Smooth muscle cell (in vitro differentiated cells): ENCODE measurements around the gene CGN. TPM values are rescaled to one million over a fixed set of nuclear protein-coding genes. Genes with fewer than 3 reads are reported as not detected.

Source experiments
- DNase-seq: peaks from one replicate; lab custom pipeline; 2025; ENCODE audit not compliant: unreplicated experiment; lab: John Stamatoyannopoulos, UW
- H2AFZ ChIP-seq: fragments of 200-600 bp; sonication (generic); 2 replicates; pipeline ENCODE4 v1.6.0; 2016; ENCODE audit warnings: antibody characterized with exemption, low read depth, mild to moderate bottlenecking
- H3F3A ChIP-seq: fragments of 200-600 bp; sonication (generic); 2 replicates; pipeline ENCODE4 v1.6.0; 2017; ENCODE audit warnings: antibody characterized with exemption, low read depth
- H3K27ac ChIP-seq: fragments of 200-600 bp; sonication (generic); 2 replicates; pipeline ENCODE4 v1.5.1; 2016; ENCODE audit warnings: low read depth, mild to moderate bottlenecking
- H3K27me3 ChIP-seq: fragments of 200-600 bp; sonication (generic); 2 replicates; pipeline ENCODE4 v1.6.1; 2016; ENCODE audit warnings: low read depth, mild to moderate bottlenecking
- H3K36me3 ChIP-seq: fragments of 200-600 bp; sonication (generic); 2 replicates; pipeline ENCODE4 v1.5.1; 2016; ENCODE audit warnings: low read depth
- H3K4me1 ChIP-seq: fragments of 200-600 bp; sonication (generic); 2 replicates; pipeline ENCODE4 v1.5.1; 2016; ENCODE audit warnings: low read depth
- H3K4me2 ChIP-seq: fragments of 200-600 bp; sonication (generic); 2 replicates; pipeline ENCODE4 v1.6.0; 2016; ENCODE audit warnings: mild to moderate bottlenecking
- H3K4me3 ChIP-seq: fragments of 200-600 bp; sonication (generic); 2 replicates; pipeline ENCODE4 v1.5.1; 2016; ENCODE audit warnings: mild to moderate bottlenecking
- H3K79me2 ChIP-seq: fragments of 200-600 bp; sonication (generic); 2 replicates; pipeline ENCODE4 v1.6.0; 2016; ENCODE audit warnings: low read depth, mild to moderate bottlenecking
- H3K9ac ChIP-seq: fragments of 200-600 bp; sonication (generic); 2 replicates; pipeline ENCODE4 v1.6.0; 2016; ENCODE audit warnings: low read depth
- H3K9me3 ChIP-seq: fragments of 200-600 bp; sonication (generic); replicated peaks from 2 replicates; pipeline ENCODE4 v1.5.1; 2016; ENCODE audit warnings: low read depth
- H4K20me1 ChIP-seq: fragments of 200-600 bp; sonication (generic); 2 replicates; pipeline ENCODE4 v1.6.0; 2016; ENCODE audit warnings: low read depth
- CTCF ChIP-seq: fragments of 200-600 bp; sonication (generic); IDR thresholded peaks from 2 replicates; pipeline ENCODE4 v1.5.1; 2017; ENCODE audit warnings: borderline replicate concordance, mild to moderate bottlenecking, antibody characterized with exemption; ENCODE audit not compliant: insufficient read depth, poor library complexity, severe bottlenecking
- WGBS: methylation state at CpG from one replicate; pipeline ENCODE4 v1.1.7; 2016; ENCODE audit warnings: low lambda C conversion rate; 5-methylcytosine and 5-hydroxymethylcytosine counted together
- polyA plus RNA-seq: library from polyadenylated mRNA; unstranded; fragments of >200 nt; fragmentation: Nextera tagmentation; extraction: Ambion mirVana; gene quantifications from 2 replicates; pipeline ENCODE4 v1.2.1, GENCODE V29; 2016
- total RNA-seq: library from RNA; depleted of rRNA; stranded (reverse); fragments of >200 nt; gene quantifications from 2 replicates; pipeline ENCODE4 v1.2.3, GENCODE V29; 2014

CGN gene
- total and polyA plus RNA-seq, 2 experiments from 2014 or later = 0.70 to 17.0 TPM

GRCh38 chr1:151568626-151569088, 57.5 kb downstream of the CGN start:
- H4K20me1 ChIP-seq = no peaks in the 10 kb centered on the region
- H3K9me3 ChIP-seq = no peaks in the 10 kb centered on the region
- no peaks in the 10 kb centered on the region for H3K36me3 ChIP-seq
- H3K9ac ChIP-seq = no peak overlapping the region
- no peak overlapping the region for H2AFZ ChIP-seq
- H3K4me2 ChIP-seq = no peak overlapping the region
- H3K4me3 ChIP-seq = no peak overlapping the region
- H3F3A ChIP-seq = no peaks in the 10 kb centered on the region
- WGBS = 82% methylated on average over 3 of the region's 3 CpGs
- H3K79me2 ChIP-seq = no peaks in the 10 kb centered on the region
- no peak for TF ChIP-seq CTCF
- H3K27me3 ChIP-seq = no peaks in the 10 kb centered on the region
- no peak overlapping the region for H3K27ac ChIP-seq
- no peak for DNase-seq
- no peaks in the 10 kb centered on the region for H3K4me1 ChIP-seq

- no peak for TF ChIP-seq CTCF
- no peaks in the 10 kb centered on the region for H3K79me2 ChIP-seq
- 87% methylated on average over 1 of the region's 1 CpG for WGBS
- H2AFZ ChIP-seq = no peak overlapping the region
- H3K27me3 ChIP-seq = no peaks in the 10 kb centered on the region
- DNase-seq = no peak
- no peaks in the 10 kb centered on the region for H3K9me3 ChIP-seq
- H4K20me1 ChIP-seq = no peaks in the 10 kb centered on the region
- no peak overlapping the region for H3K4me3 ChIP-seq
- no peak overlapping the region for H3K9ac ChIP-seq
- H3F3A ChIP-seq = no peaks in the 10 kb centered on the region
- H3K4me2 ChIP-seq = no peak overlapping the region
- no peaks in the 10 kb centered on the region for H3K4me1 ChIP-seq
- H3K36me3 ChIP-seq = peaks cover 5% of the 10 kb centered on the region
- H3K27ac ChIP-seq = no peak overlapping the region
Observed at GRCh38 chr1:151570819-151571218, 59.6 kb downstream of the CGN start.

- H3K9ac ChIP-seq = no peak overlapping the region
- peaks cover 7% of the 10 kb centered on the region for H3K36me3 ChIP-seq
- H3K9me3 ChIP-seq = no peaks in the 10 kb centered on the region
- no peak for TF ChIP-seq CTCF
- peak overlapping the region; percentile 57 for H3K27ac ChIP-seq
- H3F3A ChIP-seq = peaks cover 9% of the 10 kb centered on the region
- no peak overlapping the region for H3K4me3 ChIP-seq
- no peak for DNase-seq
- H3K4me2 ChIP-seq = no peak overlapping the region
- H3K79me2 ChIP-seq = no peaks in the 10 kb centered on the region
- 79% methylated on average over 12 of the region's 12 CpGs for WGBS
- H3K27me3 ChIP-seq = no peaks in the 10 kb centered on the region
- H2AFZ ChIP-seq = no peak overlapping the region
- H3K4me1 ChIP-seq = no peaks in the 10 kb centered on the region
- no peaks in the 10 kb centered on the region for H4K20me1 ChIP-seq
Observed at GRCh38 chr1:151574575-151575529, 63.7 kb downstream of the CGN start.
